Measurements from ENCODE around the gene FEZ2.

FEZ2 gene

DNA sequence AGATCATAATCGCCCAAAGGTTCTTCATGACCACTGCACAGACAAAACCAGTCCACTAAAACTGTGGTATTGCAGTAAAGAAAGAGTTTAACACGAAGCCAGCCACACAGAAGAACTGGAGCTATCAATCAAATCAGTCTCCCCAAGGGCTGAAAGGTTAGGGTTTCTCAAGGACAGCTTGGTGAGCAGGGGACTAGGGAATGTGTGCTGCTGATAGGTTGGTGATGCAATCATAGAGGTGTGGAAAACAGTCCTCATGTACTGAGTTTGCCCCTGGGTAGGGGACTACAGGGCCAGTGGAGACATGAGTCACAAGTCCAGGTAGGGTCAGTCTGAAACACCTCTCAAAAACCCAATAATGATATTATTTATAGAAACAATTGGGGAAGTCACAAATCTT lies 27.3 kb upstream of the FEZ2 start:
- no peak for DNase-seq (ENCODE audit: low read depth, low spot score)
- ChIA-PET POLR2A (no interaction called here), CTCF (no interaction called here)
- no peak overlapping the region for H3K4me3 ChIP-seq (ENCODE audit: low read depth, low read length)
- TF ChIP-seq, protein P1, sequence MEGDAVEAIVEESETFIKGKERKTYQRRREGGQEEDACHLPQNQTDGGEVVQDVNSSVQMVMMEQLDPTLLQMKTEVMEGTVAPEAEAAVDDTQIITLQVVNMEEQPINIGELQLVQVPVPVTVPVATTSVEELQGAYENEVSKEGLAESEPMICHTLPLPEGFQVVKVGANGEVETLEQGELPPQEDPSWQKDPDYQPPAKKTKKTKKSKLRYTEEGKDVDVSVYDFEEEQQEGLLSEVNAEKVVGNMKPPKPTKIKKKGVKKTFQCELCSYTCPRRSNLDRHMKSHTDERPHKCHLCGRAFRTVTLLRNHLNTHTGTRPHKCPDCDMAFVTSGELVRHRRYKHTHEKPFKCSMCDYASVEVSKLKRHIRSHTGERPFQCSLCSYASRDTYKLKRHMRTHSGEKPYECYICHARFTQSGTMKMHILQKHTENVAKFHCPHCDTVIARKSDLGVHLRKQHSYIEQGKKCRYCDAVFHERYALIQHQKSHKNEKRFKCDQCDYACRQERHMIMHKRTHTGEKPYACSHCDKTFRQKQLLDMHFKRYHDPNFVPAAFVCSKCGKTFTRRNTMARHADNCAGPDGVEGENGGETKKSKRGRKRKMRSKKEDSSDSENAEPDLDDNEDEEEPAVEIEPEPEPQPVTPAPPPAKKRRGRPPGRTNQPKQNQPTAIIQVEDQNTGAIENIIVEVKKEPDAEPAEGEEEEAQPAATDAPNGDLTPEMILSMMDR (IDR thresholded peaks at IDR 0.05; ENCODE audit: insufficient read depth, low read length, missing control alignments), result no peak

DNA sequence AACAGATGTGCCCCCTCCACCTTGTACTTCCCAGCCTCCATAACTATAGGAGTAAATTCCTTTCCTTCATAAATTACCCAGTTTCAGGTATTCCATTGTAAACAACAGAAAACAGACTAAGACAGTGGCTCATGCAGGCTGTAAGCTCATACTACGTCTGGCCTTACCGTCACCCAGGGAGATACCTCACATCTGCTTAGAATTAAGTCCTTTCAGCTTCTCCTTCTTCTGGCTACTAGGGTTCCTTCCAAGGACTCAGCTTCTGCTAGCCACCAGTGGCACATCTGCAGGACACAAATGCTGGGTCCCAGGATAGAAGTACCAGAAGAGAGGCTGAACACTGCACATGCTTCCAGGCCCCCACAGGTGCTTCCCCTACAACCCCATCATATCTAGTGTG lies 22.4 kb upstream of the FEZ2 start:
- DNase-seq (ENCODE audit: low read depth, low spot score), result no peak
- CTCF ChIA-PET, result no interaction called here
- POLR2A ChIA-PET, result no interaction called here
- no peak overlapping the region for H3K4me3 ChIP-seq (ENCODE audit: low read depth, low read length)
- TF ChIP-seq, protein P1 (IDR thresholded peaks at IDR 0.05; ENCODE audit: insufficient read depth, low read length, missing control alignments), result no peak

DNA sequence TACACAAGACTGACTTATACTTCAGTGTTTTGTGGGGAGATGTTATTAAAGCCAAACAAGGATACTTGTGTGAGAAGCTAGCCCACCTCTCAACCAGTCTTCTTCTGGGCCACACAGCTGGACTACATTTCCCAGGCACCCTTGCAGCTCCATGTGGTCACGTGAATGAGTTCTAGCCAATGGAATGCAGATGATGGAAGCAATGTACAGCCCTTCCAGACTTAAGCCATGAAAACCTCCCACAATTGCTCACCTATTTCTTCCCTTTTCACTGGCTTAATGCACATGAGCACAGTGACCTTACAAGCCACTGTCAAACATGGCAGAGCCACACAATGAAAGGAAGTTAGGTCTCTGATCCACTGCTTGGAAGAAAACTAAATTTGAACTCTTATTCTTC lies 20.4 kb upstream of the FEZ2 start:
- no peak overlapping the region for H3K4me3 ChIP-seq (ENCODE audit: low read depth, low read length)
- TF ChIP-seq, protein P1 (IDR thresholded peaks at IDR 0.05; ENCODE audit: insufficient read depth, low read length, missing control alignments), result no peak
- ChIA-PET POLR2A (no interaction called here), CTCF (no interaction called here)
- no peak for DNase-seq (ENCODE audit: low read depth, low spot score)

DNA sequence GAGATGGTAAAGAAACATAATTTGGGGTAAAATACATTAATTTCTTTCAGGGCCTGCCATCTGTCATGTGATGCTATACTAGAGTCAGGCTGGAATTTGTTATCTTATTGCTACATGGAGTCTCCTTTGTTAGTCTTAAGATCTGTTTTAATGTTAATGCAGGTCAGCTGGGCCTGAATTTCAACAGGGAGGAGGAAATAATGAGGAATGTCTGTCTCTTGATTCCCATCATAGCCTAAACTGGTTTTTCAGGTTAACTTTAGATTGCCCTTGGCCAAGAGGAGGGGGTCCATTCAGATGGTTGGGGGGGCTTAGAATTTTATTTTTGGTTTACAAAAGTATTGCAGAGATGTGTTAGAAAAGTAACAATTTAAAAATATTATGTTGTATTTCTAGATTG lies 19.0 kb upstream of the FEZ2 start:
- no peak for DNase-seq (ENCODE audit: low read depth, low spot score)
- TF ChIP-seq, protein P1 (IDR thresholded peaks at IDR 0.05; ENCODE audit: insufficient read depth, low read length, missing control alignments), result no peak
- POLR2A ChIA-PET, result no interaction called here
- CTCF ChIA-PET, result interaction anchor here (1.1 kb wide), 1 partner anchor 168 kb away, joined by 3 read pairs; no protein-coding TSS in a partner anchor
- H3K4me3 ChIP-seq (ENCODE audit: low read depth, low read length), result no peak overlapping the region

DNA sequence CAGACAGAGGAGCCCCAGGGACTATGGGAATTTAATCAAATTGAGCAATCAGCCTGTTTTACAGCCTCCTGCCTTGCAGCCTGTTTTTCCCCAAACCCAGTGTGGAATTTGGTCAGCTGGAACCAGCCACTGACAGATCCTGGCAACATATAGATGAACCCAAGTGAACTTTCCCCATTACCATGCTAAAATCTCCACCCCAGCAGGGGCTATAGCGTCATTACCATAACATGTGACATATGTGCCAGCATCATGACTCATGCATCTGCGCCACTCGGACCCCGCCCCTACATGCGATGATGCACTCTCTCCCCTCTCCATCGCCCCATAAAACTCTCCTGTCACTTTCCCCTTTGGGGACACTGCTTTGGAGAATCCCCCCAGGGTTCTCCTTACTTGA lies 17.3 kb upstream of the FEZ2 start:
- ChIA-PET CTCF (interaction anchor here (1.1 to 1.5 kb wide), 2 partner anchors 49 to 170 kb away, joined by 3 to 5 read pairs; no protein-coding TSS in a partner anchor), POLR2A (no interaction called here)

DNA sequence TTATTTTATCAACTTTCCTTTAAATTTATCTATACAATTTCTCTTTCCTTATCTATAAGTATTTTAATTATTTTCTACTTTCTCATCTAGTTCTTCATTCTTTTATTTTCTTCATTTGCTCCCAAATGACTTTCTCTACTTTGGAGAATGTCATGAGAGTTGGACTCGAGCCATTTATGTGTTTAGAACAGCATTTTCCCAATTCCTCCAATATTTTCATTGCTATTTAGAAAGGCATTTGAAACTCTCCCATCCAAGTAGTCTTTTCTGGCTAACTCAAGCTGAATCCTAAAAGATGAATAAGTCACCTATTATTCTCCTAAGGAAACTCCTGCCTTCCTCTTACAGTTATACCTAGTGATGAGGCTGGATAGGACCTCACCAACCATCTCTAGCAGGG lies 15.8 kb upstream of the FEZ2 start:
- ChIA-PET POLR2A (no interaction called here), CTCF (no interaction called here)
- no peak overlapping the region for H3K4me3 ChIP-seq (ENCODE audit: low read depth, low read length)
- DNase-seq (ENCODE audit: low read depth, low spot score), result no peak
- TF ChIP-seq, protein P1 (IDR thresholded peaks at IDR 0.05; ENCODE audit: insufficient read depth, low read length, missing control alignments), result no peak

More for the DNA sequence above, 17.3 kb upstream of the FEZ2 start:
- no peak overlapping the region for H3K4me3 ChIP-seq (ENCODE audit: low read depth, low read length)
- TF ChIP-seq, protein P1 (IDR thresholded peaks at IDR 0.05; ENCODE audit: insufficient read depth, low read length, missing control alignments), result no peak
- peak; percentile 51 for DNase-seq (ENCODE audit: low read depth, low spot score)

Data from AG04449 (cell line).